Stimulated activated CD8-positive, alpha-beta memory T cell treated with anti-CD3 and anti-CD28 coated beads, Interleukin-15, amount 100 ng/mL, for 24 hours (primary cell): ENCODE measurements around the gene RESP18.
A peak's percentile ranks its signal among the peaks of the same experiment; 100 is the strongest.
"Not testable (repeated sequence)": the region's sequence is repeated elsewhere in the genome, so short reads cannot be mapped to it uniquely, and the experiment has no call there.

Source experiments
- DNase-seq: peaks from one replicate; pipeline ENCODE4 v3.0.0-alpha.2; 2020; ENCODE audit warnings: low read depth

RESP18 gene

GRCh38 chr2:219325136-219325535, 7.4 kb downstream of the RESP18 start:
- DNase-seq: no peak

- no peak for DNase-seq
Measured at GRCh38 chr2:219323434-219323833, 9.1 kb downstream of the RESP18 start.

GRCh38 chr2:219314804-219315468, 17.6 kb downstream of the RESP18 start:
- DNase-seq: no peak

- not testable (repeated sequence) for DNase-seq
Measured at GRCh38 chr2:219312683-219313263, 19.8 kb downstream of the RESP18 start.

GRCh38 chr2:219309278-219309677, 23.3 kb downstream of the RESP18 start, which contains the start of gene PTPRN:
Gene PTPRN, minus strand, starts transcription at chr2:219309401. Its CDS starts 69 bp downstream, at chr2:219309332.
- DNase-seq: no peak

GRCh38 chr2:219308142-219309101, 24.1 kb downstream of the RESP18 start:
- peak; percentile 48 for DNase-seq

- no peak for DNase-seq
Measured at GRCh38 chr2:219306047-219306446, 26.5 kb downstream of the RESP18 start.

- DNase-seq: no peak
Measured at GRCh38 chr2:219304223-219304622, 28.3 kb downstream of the RESP18 start.

GRCh38 chr2:219302412-219302968, 30.1 kb downstream of the RESP18 start:
- no peak for DNase-seq

GRCh38 chr2:219300022-219300421, 32.5 kb downstream of the RESP18 start:
- no peak for DNase-seq

GRCh38 chr2:219299372-219299760, 33.2 kb downstream of the RESP18 start:
- DNase-seq: no peak

- peak; percentile 88 for DNase-seq
Measured at GRCh38 chr2:219298759-219299371, 33.7 kb downstream of the RESP18 start.

- no peak for DNase-seq
Measured at GRCh38 chr2:219297766-219298456, 34.6 kb downstream of the RESP18 start.

- no peak for DNase-seq
Measured at GRCh38 chr2:219296631-219297391, 35.7 kb downstream of the RESP18 start.

- DNase-seq: no peak
Measured at GRCh38 chr2:219296142-219296541, 36.4 kb downstream of the RESP18 start.

GRCh38 chr2:219294356-219295351, 37.9 kb downstream of the RESP18 start:
- peak; percentile 81 for DNase-seq

GRCh38 chr2:219293736-219294231, 38.8 kb downstream of the RESP18 start:
- DNase-seq: no peak

- DNase-seq: no peak
Measured at GRCh38 chr2:219292616-219293015, 39.9 kb downstream of the RESP18 start.

- no peak for DNase-seq
Measured at GRCh38 chr2:219291910-219292490, 40.5 kb downstream of the RESP18 start.
